ENCODE measurements around the gene PDZD7.
A peak's percentile ranks its signal among the peaks of the same experiment; 100 is the strongest.
"Not testable (repeated sequence)": the region's sequence is repeated elsewhere in the genome, so short reads cannot be mapped to it uniquely, and the experiment has no call there.

The PDZD7 gene

DNA sequence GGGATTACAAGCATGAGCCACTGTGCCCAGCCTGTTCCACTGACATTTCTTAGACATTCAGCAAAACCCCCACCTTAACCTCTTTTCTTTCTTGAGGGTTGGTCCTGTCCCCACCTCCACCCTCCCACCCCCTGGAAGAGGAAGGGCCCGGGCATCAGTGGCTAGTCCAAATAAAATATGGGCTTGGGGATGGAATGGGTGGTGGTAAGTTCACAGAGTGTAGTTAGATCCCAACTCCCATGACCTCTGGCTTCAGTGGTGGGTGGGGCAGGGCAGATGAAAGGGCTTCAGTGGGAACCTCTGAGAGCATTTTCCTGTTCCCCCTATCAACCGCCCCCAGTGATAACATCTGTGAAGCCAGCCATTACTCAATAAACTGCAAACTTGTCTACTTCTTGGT, 9.9 kb upstream of the PDZD7 start:
- no peak for DNase-seq (ENCODE audit: low spot score)

DNA sequence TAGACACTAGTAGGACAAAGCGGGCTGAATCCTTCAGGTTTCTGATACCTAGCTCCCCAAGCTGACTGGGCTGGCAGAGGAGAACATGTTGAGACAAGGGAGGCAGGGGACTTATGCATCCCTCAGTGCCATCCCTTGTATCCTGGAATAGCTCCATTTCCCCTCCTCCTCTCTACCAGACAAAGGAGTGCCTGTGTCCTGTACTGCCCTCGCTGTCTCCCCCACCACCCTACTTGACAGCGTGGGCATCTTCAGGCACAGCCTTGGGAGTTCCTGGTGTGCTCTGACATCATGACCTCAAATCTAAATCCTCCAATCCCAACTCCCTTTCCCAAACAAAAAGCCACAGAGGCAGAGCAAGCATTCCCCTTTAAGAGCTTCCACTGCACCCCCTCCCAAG, 9.1 kb upstream of the PDZD7 start:
- DNase-seq (ENCODE audit: low spot score): no peak

DNA sequence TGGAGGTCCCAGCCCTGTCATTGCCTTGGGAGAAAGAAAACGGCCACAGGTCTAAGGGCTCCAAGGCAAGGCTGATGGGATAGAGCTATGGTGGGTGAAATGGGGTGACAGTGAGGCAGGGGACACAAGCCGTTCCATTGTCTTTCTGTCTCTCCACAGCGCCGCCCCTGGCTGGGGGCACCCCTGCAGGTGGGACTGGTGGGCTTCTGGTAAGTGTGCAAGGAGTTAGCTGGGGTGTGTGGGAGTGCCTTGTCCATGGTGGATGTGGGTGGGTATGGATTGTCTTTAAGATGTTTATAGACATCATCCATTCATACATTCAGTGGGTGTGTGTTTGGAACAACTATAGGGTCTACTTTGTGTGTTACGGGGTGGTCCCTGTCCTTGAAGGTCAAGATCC, 7.6 kb upstream of the PDZD7 start:
- no peak for DNase-seq (ENCODE audit: low spot score)

DNA sequence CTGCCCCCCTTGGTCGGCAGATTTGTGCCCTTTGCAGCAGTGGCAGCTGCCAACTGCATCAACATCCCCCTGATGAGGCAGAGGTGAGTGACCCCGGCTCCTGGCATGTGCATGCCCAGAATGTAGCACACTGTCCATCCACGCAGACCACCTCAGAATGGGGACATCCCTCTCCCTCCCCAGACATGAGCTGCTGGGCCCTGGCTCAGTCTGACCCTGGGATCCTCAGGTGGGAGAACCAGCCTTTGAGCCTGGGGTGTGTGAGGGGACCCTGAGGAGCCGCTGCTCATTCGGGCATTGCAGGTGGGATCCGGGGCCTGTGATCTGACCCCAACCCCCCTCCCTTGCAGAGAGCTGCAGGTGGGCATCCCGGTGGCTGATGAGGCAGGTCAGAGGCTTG, 5.8 kb upstream of the PDZD7 start:
- no peak for DNase-seq (ENCODE audit: low spot score)

DNA sequence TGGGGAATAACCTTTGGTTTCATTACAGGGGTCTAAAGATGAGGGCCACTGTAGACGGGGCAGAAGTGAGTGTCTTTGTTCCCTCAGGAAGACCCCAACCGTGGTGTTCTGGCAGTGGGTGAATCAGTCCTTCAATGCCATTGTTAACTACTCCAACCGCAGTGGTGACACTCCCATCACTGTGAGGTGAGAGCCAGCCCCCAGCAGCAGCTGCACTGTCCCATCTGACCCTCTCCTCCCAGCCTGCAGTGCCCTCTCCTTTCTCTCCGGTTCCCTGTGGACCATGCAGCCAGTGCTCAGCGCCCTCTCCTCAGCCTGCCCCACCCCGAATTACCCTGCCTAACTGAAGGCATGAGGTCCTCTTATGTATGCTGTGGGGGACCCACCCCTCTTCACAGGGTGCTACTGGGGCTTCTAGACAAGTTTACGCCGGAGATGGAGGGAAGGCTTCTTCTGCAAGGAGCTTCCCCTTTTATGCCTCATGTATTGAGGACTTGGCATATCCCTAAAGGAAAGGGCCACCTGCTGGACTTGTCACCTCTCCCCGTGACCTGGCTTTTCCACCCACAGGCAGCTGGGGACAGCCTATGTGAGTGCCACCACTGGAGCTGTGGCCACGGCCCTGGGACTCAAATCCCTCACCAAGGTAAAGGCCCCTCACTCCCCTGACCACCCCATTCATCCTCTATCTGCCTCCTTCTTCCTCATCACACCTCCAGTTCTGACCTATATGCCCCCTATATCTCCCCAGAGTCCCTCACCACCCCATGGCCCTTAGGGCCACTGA, 5.2 kb upstream of the PDZD7 start:
- DNase-seq (ENCODE audit: low spot score): no peak

DNA sequence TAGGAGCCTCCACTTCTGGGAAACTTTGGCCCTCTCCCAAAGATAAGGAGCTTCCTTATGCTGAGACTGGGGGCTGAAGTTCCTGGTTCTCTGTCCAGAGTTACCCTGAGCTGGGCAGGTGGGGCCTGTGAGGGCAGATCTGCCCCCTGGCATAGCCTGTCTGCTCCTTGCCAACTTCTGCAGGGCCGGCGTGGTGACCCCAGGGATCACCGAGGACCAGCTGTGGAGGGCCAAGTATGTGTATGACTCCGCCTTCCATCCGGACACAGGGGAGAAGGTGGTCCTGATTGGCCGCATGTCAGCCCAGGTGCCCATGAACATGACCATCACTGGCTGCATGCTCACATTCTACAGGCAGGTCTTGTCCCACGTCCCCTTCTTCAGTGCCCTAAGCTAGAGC, 4.4 kb upstream of the PDZD7 start:
- DNase-seq (ENCODE audit: low spot score): no peak

DNA sequence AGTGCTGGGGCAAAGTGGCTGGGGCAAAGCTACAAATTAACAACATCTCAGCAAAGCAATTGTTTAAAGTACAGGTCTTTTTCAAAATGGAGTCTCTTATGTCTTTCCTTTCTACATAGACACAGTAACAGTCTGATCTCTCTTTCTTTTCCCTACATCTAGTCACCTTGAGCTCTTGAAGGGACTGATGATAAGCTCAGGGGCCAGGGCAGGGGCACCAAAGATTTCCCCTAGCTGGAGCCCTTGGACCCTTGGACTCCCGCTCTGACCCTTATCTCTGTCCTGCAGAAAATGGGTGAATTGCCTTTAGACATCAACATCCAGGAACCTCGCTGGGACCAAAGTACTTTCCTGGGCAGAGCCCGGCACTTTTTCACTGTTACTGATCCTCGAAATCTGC, 3.5 kb upstream of the PDZD7 start:
- DNase-seq (ENCODE audit: low spot score): not testable (repeated sequence)

DNA sequence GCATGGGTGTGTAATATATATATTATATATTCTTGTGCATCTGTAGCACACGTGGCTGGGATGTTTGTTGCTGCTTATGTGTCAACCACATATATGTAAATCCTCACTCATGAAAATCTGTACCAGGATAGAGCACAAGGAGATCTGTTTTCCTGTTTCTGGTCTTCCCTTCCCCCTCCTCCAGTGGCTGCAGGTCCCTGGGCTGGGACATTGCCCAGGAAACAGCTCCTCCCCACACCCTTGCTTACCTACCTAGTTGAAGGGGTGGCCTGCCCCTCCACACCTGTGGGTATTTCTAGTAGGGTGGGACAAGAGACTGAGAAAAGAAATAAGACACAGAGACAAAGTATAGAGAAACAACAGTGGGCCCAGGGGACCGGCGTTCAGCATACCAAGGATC, 2.3 kb upstream of the PDZD7 start:
- no peak for DNase-seq (ENCODE audit: low spot score)

DNA sequence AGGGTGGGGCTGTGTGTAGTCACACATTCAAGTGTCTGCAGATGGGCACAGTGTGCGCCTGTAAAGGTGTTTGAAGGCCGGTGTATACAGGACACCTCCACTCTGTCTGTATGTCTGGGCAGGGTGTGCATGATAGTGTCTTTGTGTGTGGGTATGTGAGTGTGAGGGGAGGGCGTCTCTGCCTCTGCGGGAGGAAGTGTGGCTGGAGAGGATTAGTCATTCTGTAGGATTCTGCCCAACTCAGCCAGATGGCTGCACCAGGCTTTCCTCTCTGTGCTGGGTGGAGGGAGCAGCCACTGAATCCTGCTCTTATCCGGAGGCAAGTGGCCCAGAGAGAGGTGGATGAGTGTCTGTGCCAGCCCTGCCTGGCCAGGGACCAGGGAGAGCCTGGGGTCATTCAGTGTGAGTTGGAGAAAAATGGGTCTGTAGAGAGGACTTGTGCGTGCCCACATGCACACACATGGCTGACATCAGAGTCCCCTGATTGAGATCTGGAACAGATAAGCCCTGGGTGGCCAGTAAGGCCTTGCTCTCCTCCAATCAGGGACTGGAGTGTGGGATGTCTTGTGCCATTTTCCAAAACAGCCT, 1.8 kb upstream of the PDZD7 start:
- no peak for DNase-seq (ENCODE audit: low spot score)

DNA sequence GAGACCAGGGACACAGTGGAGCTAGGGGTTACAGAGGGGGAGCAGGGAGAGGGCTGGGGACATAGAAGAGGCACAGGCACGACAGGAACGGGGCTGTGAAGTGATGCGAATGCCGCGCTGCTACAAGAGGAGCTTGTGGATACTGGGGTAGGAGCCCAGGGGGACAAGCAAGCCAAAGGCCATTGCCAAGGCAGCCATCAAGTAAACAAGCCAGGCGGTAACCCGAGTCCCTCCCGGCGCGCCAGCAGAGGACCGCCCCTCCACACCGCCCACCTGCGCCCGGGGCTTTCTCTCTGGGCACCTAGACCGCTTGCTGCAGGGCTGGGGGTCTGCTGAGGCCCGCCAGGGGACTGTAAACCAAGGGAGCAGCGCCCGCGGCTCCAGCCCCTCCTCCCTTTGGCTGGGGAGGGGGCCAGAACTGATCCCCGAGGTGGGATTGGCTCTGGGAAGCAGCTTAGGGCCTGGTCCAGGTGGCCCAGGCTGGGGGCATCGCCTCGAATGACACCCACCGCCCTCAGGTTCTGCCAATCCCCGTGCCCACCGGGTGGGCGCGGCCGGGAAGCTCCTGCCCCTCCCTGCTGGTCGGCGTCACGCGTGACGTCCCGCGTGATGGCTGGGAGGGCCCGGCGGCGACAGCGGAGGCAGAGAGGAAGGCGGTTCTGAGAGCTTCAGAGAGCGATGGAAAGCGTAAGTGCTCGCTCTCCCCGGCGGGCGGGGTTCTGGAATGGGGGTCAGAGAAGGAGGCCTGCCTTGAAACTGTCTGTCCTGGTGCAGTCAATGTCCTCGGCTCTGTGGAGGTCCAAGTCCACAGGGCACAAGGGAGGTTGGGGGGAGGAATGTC, 1.1 kb upstream of the PDZD7 start:
- peak; percentile 70 for DNase-seq (ENCODE audit: low spot score)

DNA sequence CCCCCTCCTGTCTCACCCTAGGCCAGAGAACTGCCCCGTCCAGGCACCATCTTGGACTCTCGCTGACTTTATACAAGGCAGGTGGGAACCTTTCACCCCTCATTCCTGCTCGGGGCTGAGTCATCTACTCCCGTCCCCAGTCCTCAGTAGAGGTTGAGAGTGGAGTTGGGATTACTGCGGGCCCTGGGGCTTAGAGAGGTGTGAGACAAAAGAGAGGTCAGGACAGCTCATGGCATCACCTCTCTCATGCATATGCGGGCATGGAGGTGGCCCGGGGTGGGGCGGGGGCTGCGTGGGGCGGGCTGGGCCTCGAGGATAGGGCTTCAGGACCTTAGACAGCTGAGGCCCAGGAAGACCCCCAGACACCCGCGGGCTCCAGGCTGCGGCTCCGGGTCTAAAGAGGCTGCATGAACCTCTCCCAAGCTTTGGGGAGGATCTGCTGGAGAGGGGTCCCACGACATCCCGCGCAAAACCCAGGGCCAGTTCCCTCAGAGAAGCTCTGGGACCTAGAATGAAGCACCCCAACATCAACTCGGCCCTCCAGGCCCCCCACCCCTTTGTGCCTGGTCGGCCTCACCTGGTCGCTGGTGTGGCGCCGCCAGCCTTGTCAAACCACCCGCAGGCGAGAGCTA, 317 bp downstream of the PDZD7 start:
- no peak for DNase-seq (ENCODE audit: low spot score)

DNA sequence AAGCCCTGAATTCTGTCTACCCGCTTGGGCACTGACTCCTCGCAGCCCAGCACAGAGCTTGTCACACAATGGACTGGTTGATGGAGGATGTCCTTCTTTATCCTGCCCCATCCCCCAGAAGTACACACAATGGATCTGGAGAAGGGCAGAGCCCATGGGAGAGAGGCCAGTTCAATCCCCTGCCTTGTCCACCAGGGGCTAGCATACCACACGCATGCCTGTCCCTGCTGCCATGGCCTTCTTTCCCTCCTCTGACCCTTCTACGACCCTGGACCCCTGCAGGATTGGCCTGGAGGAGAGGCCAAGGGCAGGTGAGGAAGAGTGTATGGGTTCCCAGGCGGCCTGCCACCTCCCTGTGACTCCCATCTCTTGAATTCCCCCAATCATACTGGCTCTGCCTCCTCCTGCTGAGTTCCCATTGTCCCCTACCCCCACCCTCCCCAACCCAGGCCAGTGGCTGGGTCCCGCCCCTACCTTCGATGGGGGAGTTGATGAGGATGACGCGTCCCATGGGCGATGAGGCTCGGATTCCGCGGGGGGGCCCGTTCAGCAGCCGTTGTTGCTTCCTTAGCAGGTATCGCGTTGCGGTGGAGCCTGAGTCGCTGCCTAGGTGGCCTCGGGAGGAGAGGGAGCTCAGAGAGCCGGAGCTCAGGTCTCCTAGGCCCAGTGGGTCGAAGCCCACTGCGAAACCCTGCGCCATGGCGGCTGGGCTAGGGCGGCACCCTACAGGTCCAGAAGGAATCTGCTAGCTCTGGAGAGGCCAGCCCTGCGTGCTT, 1.2 kb downstream of the PDZD7 start:
- DNase-seq (ENCODE audit: low spot score): no peak

DNA sequence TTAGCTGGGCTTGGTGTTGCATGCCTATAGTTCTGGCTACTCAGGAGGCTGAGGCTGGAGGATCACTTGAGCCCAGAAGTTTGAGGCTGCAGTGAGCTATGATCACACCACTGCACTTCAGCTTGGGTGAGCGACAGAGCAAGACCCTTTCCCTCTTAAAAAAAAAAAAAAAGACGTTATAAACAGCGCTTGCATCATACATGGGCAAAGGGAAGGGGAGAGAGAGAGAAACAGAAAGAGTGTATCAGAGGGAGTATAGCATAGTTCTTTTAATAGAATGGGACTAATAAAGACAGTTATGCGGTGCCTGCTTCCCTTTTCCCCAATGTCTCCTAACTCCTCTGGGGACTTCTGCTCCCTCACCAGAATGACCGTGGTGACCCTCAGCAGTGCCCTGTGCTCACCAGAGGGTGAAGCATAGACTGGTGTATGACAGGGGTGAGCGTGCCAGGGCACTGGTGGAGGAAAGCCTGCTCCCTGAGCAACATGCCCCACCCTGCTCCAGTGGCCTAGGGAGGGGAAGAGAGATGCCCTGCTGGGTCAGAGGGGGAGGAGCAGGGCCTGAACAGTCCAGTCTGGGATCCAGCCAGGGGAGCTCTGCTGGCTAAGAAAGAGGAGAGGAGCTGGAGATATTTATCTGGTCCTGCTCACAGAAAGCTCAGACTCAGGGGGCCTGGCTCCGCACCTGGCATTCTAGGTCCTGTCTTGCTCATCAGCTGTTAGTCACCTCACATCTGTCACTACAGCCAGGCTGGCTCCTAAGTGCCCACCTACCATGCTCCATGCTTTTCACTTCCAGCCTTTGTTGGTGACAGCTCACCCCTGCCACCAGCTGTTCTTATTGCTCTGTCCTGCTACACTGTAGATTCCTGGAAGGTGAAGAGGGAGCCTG, 2.2 kb downstream of the PDZD7 start:
- no peak for DNase-seq (ENCODE audit: low spot score)

DNA sequence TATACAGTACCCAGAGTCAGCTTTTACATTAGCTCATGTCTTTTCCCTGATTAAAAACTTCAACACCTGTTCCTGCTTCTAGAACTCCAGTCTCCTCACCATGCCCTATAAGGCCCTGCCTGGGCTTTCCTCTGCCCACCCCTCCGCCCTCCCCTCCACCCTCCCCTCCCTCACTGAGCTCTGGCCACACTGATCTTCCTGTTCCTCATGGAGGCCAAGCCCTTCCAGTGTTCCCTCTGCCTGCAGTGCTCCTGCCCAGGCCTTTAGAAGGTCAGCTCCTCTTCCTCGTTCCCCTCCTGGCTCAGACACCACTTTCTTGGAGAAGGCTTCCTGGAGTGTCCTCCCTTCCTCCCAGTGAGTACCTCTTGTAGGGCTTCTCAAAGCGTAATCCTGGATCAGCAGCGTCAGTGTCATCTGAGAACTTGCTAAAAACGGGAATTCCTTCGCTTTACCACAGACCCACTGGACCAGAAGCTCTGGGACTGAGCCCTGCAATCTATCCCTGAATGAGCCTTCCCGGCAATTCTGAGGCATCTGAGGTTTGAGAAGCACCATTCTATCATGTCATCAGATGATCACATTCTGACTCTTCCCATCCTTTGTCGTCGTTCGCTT, 3.7 kb downstream of the PDZD7 start:
- no peak for DNase-seq (ENCODE audit: low spot score)

DNA sequence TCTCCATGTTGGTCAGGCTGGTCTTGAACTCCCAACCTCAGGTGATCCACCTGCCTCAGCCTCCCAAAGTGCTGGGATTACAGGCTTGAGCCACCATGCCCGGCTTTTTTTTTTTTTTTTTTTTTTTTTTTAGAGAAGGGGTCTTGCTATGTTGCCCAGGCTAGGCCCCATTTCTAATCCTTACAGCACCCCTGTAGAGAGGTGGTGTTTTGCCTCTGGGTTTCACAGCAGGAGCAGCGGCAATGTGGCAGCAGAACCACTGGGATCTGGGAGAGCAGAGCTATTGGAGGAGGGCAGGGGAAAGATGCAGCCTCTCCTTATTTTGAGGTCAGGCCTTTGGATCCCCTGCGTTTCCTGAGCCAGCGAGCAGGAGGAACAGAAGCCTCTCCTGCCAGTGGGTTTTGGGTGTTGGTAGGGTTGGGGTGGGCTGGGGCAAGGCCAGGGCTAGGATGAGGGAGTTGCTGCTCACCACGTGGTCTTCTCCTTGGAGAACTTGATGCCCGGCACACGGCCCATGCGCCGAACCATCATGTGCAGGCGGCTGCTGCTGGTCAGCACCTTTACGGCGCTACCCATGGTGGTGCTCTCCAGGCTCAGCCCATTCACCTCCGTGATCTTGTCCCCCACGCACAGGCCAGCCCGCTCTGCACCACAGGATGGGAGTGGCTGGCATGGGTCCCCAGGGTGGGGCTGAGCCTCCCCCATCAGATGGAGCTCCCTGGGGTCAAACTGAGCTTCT, 7.8 kb downstream of the PDZD7 start:
- no peak for DNase-seq (ENCODE audit: low spot score)

DNA sequence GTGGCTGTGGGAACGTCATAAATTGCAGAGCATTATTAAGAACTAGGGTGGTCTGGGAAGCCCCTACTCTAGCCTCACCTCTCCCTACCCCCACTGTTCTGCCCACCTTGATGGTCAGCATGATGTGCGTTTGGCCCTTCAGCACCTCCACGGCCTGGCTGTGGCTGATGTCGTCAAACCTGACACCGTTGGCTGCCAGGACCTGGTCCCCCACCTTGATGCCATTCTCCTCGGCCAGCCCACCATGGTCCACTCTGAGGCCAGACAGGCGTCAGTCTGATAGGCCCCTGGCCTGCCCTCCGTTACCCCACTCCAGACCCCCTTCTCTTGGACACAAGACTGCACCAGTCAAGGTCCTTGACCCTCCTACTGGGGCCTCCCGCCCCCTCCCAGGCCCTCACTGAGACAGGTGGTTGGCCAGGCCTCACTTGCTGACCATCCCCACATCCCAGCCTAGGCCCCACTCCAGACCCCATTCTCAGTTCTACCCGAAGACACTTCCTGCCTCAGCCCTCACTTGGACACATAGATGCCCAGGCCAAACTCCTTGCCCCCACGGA, 9.2 kb downstream of the PDZD7 start:
- DNase-seq (ENCODE audit: low spot score): no peak

DNA sequence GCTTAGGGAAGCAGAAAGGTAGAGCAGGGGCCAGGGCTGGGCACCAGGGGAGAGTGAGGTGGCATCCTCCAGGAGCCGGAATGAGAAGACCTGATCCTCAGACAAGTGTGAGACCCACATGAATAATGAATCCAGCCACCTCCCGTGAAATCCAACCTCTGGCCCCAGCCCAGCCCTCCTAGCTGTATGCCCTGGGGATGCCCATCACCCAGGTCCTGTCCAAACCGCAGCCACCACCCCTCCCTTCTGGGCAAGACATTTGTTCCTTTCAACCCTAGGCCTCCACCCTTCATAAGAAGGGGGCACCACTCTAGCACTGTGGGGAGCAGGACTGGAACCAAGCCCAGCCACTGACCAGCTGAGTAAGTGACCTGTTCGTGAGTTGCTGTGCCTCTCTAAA, 9.7 kb downstream of the PDZD7 start:
- DNase-seq (ENCODE audit: low spot score): no peak

DNA sequence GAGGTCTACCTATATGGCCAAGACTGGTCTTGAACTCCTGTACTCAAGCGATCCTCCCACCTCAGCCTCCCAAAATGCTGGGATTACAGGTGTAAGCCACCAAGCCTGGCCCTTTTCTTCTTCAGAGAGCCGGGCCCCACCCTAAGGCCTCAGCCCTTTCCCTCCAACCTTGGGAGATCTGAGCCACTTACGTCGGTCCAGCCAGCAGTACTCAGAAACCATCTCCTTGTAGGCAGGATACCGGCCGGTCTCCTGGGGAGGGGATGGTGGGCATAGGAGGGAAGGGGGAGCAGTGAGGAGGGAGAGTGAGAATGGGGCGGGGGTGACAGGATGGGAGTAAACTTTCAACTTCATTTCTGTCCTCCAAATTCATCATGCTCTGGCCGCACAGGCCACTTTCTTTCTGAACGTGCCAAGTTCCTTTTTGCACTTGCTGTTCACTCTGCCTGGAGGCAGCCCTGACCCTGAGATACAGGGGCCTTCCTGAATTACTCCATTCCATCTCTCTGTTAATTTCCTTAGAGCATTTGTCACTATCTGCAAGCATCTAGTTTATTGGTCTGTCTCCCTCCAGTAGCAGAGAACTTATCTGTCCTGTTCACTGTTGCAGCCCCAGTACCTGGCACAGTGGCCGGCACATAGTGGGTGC, 10.4 kb downstream of the PDZD7 start:
- DNase-seq (ENCODE audit: low spot score): no peak

DNA sequence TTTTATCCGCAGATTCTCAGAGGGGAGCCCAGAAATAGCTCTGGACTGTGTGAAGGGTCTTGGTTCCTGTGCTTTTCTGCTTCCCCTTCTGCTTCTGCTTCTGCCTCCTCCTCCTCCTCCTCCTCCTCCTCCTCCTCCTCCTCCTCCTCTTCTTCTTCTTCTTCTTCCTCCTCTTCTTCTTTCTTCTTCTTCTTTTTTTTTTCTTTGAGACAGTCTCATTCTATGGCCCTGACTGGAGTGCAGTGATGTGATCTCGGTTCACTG, 11.6 kb downstream of the PDZD7 start:
- DNase-seq (ENCODE audit: low spot score): no peak
